ENCODE measurements around the gene GCA.

The GCA gene

DNA sequence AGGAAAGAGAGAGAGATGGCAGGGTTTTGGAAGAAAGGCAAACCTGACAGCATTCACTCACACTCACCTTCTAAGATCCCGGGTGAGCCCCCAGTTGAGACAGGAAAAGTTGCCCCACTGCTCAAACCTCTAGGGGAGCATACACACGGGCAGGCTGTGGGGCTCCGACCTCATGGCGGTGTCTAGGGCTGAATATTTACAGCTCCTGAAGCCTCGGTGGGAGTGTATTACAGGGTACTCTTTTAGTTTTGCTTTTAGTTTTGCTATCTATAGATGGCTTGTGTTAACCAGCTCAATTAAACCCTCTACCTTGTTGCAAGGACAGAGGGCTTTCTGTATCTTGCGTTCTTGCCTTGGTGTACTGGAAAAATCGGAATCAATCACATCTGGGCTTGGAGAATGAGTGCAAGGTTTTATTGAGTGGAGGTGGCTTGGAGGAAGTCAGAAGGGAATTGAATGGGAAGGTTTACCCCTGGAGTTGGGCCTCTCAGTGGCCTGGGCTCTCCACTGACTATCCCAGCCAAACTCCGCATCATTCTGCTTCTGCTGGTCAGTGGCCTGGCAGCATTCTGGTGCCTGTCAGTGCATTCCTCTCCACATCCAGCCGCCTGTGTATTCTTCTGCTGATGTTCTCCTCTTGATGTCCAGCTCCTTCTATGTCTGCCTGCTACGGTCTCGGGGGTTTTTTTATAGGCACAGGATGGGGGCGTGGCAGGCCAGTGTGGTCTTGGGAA is 15.3 kb upstream of the GCA start:
- DNase-seq = no peak

DNA sequence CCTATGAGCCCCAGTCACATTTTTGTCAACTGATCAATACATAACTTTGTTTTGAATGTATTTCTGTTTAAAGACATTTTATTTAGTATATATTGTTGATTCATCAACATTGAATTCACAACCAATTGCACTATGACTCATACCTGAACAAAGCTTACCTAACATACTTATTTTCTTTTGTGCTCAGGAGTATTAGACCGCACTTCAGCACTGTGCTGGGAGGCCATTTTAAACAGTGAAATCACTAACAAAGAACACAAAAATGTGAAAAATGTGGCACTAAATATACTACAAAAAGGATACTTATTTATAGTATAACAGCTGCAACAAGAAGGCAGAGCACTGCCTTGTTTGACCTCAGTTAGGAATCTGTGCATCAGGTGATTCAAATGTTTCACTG is 13.1 kb upstream of the GCA start:
- no peak for DNase-seq

DNA sequence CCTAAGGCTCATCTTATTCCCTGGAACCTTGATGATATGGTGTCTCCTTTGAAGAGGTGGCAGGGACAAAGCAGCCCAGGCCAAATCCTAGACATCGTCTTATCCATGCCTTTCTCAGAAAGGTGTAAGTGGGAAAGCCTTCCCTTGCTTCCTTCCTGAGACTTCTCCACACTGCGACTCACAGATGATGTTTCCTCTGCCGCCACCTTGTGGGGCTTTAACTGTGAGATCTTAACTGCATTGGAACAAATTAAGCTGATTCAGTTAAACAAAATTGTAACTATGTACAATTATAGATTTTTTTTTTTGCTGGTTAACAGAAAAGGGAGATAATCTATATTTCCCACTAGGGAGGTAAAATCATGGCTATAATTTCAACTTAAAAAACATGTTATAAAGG is 10.0 kb upstream of the GCA start:
- peak; percentile 42 for DNase-seq

DNA sequence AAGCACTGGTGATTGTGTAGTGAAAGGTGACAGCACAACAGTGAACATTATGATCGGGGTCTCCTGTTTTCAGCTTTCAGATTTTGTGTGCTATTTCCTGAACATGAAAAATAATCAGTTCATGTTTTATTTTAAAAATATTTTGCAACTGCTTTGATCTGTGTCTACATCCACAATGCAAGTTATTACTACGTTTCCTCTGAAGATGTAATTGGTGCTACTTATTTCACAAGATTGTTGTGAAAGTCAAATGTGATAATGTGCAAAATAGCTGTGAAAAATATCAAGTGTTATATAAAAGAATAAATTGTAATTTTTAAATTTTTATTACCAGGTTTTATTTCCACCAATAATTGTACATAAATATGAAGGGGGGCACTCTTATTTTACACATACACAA is 6.1 kb upstream of the GCA start:
- no peak for DNase-seq

DNA sequence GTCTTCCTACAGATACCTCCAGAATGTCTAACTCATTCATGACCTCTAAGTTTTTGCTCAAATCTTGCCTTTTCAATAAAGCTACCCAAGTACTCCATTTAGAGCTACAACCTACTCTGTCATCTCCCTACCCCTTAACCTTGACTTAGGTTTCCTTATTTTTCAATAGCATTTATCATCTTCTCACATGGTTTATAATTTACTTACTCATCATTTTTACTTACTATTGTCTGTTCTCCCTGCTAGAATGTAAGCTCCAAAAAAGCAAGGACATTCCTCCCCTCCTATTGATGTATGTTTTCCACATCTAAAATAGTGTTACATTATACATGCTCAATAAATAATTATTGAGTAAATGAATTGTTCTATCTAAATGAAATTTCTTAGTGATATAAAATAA is 3.1 kb upstream of the GCA start:
- no peak for DNase-seq

DNA sequence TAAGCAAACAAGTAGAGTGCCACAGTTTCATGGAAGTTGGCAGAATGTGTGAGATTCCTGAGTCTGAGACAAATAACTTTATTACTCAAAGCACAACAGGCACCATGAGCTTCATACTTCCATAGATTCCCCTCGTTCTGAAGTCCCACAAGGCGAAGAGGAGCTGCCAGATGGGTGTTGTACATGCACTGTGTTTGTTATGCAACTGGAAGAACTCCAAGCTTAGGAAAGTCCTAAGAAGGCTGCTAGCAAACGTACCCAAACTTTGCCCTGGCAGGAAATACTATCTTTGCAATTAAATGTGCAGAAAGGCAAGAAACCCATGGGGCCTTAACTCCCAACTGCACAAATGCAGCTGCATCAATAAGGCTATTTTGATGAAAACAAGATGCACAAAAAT is 1.6 kb upstream of the GCA start:
- no peak for DNase-seq

DNA sequence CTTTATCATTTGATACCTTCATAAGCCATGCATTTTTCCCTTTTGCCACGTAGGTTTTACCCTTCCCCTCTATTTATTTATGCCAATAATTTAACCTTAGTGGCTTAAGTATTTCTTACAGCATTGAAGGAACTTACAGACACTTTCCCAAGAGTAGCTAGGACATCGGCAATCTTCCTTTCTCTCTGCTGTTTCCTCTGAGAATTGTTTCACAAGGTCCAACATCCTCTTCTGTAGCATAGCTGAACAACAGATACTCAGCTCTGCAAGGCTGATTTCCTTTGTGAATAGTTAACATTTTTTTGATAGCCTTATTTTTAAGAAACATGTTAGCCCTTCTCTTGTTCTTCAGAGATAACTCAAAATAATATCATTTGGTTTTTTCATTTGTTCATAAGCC is 1.1 kb upstream of the GCA start:
- no peak for DNase-seq

DNA sequence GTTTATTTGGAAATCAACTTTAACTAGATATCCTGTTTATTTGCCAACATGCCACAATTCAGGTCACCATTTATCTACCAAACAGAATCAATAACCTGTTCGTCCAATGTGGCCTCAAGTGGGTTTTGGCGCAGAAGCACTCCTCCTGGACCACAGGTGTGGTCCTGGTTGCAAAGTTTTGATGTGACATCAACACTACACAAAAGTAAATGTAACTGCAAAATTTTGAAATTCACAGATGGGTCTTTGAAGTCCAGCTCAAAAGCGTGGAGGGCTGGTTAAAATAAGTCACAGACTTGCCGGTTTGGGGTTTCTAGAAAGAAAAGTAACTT is 474 bp upstream of the GCA start:
- no peak for DNase-seq

DNA sequence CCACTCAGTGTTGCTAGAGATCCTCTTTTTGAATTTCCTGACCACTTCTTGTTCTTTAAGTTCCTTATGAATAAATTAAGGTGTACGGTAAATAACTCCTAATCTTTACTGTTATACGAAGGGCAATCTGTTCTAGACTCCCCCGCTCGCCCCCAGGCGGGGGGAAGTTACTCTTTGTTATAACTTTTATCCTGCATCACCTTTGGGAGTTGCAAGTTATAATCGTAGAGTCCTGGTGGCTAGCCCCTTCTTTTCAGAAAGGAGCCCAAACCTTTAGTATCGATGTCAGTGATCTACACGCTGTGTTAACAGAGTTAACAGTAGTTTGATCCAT is 652 bp downstream of the GCA start:
- DNase-seq = no peak

DNA sequence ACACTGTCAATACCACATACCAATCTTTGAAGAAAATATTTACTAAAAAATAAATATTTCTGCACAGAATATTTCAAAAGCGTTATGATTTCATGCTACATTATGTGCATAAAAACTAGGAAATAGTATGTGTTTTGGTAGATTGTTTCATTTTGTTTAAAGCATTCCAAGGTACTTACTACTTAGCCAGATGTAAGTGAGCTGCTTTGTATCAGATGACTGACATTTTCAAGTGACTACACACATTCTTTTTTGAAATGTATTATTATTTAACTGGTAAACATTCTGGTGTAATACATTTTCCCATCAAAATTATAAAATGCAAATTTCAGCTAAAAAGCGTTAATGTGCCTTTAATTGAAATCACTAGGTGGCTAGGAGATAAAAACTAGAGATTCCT is 21.5 kb downstream of the GCA start:
- DNase-seq = no peak

DNA sequence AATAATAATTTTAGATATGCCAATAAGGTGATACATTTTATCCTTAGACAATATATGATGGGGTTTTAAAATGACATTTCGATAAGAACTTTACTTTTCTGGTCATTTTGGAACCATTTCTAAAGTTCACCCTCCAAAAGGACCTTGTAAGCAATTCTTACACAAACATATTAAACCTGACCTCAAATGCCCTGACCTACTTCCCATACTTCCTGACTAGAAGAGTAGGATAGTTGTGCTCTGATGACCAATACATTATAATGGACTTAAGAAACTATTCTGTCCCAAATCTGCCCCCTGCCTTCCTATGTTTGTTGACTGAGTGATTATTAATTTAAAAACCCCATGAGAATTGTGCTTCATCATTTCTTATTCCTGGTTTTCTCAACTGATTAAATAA is 24.6 kb downstream of the GCA start:
- DNase-seq = no peak

DNA sequence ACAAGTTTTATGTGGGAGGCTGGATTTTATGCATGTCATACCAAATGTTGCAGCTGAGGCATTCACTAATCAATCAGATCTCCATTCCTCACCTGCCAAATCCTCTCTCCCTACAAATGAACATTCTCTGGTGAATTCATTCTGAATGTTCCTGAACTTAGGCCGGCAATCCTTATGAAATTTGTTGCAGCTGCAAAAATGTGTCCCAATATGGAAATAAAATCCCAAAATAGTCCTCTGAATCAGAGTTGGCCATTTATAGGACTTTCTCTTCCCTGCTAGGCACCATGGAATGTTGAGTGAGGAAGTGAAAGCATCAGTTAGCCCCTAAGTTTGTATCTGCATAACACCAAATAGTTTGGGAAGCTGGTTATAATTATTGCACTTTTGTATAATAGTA is 25.6 kb downstream of the GCA start:
- no peak for DNase-seq

DNA sequence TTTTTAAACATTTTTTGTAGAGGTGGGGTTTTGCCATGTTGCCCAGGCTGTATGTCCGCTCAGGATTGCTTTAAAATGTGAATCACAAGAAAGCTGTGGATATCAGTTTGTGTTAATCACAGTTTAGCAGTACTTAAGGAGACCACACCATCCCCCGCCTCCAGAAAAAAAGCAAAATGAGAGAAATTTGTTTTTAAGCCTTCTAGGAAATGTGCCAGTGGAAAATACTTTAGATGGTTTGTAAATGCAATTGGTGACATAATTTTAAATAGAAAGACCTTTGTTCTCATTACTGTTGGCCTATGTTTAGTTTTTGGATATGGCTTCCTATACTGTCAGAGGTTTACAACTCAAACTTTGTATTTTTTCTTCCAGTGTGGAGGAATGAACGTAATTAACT is 27.0 kb downstream of the GCA start:
- no peak for DNase-seq

DNA sequence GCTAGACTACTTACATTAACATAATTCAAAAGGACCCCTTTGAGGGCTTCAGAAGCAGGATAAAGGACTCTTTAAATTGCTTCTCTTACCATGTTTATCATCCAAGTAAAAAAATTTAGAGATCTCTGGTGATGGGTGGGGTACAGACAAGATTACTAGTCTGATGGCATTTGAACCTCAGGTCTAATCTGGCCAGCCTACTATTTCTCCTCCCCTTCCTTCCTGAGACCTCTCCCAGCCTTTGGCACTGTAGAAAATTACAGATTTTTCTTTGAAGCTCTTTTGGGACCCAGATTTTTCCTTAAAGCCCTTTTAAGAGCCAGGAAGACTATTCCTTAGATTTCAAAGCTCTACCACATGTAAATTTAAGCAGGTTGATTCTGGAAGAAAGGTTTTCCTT is 28.9 kb downstream of the GCA start:
- DNase-seq = no peak

DNA sequence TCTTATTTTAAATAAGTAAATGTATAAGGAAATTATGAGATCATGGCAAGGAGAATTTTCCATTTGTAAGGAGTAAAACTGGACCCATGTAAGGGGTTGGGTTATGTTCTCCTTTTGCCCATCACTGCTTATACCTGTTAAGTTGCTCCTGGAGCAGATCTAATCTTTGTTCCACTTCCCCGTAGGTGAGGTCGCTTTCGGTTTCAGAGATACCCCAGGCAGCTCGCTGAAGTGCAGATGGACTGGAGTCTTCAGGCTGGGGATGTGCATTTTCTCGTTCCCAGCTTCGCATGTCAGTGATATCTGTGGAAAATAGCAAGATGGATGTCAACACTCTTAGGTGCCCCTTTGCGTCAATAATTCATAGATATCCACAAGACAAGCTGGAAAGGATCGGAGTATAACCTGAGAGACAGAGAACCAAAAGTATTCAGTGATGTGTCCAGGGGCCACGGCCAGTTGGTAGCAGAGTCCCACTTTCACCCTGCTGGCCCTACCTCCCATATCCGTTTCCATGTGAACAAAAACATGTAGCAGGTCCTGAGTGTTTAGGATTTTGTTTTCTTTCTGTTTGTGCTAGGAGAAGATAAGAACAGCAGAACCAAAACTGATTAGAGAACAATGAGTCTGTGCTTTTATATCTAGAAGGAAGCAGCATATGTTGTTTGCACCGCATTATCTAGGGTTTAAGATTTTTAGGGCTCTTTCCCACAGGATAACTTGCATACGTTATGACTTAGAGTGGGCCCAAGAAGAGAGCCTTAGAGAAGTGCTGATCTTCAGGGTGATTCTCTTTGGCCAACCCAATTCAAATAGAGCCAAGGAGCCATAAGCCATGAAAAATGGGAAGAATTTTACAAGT is 36.0 kb downstream of the GCA start:
- no peak for DNase-seq

DNA sequence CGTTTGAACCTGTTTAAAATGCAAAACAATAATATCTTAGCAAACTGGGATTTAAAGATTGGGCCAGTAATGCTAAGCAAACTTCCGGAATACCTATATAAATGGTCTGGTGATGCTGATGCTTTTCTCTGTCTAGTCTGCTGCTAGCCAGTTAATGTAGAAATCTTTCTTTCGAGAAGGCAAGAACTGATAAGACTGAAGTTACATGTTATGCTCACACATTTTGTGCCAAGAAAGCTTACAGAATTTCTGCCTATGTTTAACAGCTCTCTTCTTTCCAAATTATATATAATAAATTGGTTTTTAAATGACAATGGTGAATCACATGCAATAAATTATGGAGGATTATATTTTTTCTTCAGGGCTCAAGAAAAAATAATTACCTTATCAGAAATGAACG is 37.9 kb downstream of the GCA start:
- no peak for DNase-seq

DNA sequence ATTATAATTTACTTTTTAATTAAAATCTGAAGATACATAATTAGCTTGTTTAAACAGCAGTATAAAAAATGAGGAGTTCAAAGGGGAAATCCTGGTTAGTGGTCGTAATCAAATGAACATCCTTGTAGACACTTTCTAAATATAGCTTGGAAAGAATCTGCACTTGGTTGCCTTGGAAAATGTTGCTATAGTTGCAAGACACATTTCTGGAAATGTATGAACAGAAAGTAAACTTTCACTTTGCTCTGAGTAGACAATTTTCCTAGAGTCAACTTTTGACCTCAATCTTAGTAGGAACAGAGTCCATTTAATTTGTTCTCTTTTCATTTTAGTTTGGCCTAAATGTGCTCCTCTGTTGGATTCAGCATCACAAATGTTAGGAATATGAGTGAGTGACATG is 38.3 kb downstream of the GCA start:
- DNase-seq = no peak

DNA sequence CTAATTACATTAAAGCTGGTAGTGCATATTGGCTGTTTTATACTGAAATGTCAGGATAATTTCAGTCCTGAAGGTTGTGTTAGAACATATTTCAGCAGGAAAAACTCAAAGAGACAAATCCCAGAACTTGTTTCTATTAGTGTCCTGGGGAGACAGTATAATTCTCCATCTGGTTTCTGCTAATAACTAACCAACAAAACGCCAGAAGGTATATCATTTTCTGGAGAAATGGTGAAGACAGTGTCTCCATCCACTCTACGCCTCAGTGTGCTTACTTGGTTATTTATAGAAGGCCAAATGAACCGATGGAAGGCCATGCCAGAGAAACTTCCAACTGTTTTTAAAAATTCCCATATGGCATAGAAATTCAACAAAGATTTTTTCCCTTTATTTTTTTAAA is 41.6 kb downstream of the GCA start:
- DNase-seq = no peak

DNA sequence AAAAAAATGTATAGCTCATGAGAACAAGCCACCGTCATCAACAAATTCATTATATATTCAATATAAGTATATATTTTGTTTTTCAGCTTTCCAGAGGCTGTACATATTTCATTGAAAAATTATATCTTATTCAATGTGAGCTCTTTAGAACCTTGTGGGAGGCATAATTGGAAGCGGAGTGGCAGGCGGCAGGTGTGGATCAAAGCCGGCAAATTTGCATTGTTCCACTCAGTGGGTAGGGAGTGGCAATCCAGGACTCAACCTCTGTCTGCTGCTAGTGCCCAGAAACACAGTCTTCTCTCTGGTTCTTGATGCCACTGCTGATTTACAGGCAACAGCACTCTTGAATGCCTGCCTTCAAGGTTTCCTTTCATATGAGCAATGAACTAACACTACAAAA is 46.9 kb downstream of the GCA start:
- no peak for DNase-seq

DNA sequence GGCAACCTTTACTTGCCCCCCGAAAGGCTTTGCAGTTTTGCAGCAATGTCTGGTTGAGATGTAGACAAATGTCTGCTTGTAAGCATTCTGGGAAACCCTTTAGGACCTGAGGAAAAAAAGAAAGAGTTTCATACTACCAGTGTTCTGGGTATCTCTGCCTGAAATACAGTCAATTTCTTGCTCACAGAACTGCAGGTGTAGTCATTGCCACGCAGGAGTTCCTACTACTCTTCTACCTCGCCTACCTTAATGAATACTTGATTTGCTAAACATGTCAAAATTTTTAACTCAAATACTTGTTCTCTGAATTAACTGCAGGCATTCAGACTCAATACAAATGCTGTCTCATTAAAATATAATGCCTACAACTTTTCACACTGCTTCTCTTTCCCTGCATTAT is 56.4 kb downstream of the GCA start:
- no peak for DNase-seq

DNA sequence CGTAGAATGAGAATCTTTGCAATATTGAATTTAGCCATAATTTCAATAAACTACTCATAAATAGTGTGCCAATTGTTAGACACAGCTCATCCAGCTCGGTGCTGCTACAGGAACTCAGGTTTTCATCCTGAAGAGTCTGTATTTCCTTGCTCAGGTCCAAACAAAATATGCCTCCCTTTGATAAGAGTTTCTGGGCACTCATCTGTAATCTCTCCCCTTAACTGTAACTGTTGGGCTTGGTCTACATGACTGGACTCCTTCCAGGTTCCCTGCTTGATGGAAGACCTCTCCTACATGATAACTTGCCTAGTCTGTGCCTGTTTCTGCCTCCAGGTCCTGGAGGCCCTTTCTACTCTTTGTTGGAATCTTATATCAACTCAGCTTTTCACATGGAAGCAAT is 57.9 kb downstream of the GCA start:
- no peak for DNase-seq

DNA sequence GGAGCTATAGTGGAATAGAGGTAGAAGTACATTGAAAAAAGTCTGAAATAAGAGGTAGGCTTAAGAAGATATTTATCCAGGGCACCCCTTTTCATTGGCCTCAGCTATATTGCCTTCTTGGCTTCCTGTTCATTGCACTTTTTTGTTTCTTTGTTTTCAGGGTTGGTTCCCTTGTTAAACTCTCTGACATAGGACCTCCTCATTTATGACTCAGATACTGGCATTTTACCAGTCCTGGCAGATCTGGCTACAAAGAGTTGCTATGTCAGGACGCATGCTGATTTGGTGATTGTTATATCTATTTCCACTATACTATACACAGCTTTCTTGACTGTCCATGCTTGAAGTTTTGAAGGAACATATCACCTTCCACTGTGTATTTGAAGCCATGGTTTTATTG is 60.0 kb downstream of the GCA start:
- DNase-seq = no peak

All from hematopoietic multipotent progenitor cell treated with erythropoietin and hydrocortisone succinate and interleukin-3 and kit ligand, for 8 days (in vitro differentiated cells).